ENCODE results near the gene ZFP3.
"Not testable (repeated sequence)": the region's sequence is repeated elsewhere in the genome, so short reads cannot be mapped to it uniquely, and the experiment has no call there.

ZFP3 gene
- total RNA-seq = 15.2 to 25.1 reads per million in 2 experiments

DNA sequence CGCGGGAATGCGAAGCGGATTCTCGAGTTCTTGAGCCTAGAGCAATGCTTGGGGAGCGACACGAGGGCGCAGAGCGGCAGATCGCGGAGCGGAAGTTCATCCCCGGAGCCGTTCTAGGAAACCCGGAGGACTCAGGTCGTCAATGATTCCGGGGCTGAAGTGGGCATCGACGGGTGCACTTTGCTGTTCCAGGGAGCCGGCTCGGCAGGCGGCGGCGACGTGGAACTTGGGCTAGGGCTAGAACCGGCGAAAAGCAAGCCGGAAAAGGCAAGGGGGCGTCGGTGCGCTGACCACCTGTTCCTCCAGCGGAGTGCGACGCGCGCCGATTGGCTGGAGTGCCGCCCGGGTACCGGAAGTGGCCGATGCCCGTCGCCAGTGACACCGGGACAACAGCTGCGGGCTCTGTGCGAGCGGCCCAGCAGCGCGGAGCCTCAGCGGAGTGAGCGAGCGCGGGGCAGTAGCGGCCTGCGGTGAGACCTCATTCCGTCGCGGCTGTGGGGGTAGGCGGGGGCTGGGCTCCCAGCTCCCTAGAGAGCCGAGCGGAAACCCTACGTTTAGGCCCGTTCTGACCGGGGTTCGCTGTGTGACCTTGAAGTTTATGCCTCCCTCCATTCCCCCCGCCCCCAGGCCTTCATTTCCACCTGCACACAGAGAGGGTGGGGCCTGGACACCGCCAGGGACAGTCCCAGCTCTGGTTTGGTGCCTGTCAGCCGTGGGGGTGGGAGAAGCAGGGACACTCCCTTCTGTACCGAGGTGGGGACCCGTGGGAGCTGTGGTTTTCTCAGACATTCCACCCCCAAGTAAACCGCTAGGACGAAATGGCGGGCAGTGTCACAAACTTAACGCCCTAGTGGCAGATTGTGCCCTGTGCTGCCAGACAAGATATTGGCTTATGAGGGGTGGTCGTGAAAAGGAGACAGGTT lies at the start of gene ZFP3:
TSS of gene ZFP3 (plus strand) at position 362 of the 923 bp plus-strand sequence. CDS start 13,038 bp downstream, outside the sequence.
- peak; percentile 33 for DNase-seq (ENCODE audit: low read depth)

DNA sequence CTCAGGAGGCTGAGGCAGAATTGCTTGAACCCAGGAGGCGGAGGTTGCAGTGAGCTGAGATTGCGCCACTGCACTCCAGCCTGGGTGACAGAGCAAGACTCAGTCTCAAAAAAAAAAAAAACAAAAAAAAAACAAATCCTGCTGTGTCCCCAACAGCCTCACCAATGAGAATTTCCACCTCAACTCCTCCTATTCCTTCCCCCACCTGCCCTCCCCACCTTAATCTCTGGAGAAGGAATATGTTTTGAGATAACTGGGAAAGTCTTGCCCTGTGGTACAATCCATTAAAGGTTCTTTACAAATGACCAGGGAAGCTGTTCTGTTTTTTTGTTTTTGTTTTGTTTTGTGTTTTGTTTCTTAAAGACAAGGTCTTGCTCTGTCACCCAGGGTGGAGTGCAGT lies 48.1 kb upstream of the ZFP3 start:
- not testable (repeated sequence) for DNase-seq (ENCODE audit: low read depth)

DNA sequence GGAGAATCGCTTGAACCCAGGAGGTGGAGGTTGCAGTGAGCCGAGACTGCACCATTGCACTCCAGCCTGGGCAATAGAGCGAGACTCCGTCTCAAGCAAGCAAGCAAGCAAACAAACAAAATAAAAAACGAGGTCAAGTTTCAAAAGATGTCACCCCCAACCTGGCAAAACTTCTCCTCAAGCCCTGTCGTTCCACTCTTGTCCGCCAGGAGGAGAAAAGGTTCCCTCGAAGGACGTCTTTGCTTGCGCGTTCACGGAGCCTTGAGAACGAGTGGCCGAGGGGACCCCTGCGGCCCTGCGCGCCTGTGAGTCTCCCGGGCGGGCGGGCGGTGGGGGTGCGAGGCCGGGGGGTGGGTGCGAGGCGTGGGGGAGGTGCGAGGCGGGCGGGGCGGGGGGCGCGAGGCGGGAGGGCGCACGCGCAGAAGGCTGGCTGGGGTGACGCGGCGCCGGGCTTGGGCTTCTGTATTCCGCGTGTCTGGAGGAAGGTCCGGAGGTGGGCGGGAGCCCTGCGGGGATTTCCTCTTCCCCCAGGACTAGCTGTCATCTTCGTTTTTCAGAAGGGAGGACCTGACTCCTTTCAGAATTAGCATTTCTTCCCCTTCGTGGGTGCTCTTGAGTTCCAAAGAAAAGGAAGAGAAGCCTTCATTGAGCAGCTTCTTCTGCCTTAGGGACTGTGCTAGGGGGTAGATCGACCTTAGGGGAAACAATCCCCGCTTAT lies 46.7 kb upstream of the ZFP3 start:
- peak; percentile 74 for DNase-seq (ENCODE audit: low read depth)

DNA sequence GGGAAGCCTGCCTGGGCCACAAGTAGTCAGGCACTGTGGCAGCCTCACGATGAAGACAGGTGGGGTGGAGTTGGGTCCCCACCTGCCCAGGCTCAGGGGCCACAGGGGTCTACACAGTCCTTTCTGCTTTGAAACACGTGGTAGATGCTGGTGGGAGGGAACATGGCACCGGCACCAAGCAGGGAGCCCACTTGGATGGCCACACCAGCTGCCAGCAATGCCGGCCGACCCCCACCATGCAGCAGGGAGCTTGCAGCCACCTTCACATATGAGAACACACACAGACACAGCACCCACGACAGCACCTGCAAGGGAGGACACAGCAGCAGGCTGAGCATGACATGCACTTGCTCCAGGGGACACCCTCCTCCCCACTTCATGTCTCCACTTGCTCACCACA lies 45.4 kb upstream of the ZFP3 start:
- no peak for DNase-seq (ENCODE audit: low read depth)

DNA sequence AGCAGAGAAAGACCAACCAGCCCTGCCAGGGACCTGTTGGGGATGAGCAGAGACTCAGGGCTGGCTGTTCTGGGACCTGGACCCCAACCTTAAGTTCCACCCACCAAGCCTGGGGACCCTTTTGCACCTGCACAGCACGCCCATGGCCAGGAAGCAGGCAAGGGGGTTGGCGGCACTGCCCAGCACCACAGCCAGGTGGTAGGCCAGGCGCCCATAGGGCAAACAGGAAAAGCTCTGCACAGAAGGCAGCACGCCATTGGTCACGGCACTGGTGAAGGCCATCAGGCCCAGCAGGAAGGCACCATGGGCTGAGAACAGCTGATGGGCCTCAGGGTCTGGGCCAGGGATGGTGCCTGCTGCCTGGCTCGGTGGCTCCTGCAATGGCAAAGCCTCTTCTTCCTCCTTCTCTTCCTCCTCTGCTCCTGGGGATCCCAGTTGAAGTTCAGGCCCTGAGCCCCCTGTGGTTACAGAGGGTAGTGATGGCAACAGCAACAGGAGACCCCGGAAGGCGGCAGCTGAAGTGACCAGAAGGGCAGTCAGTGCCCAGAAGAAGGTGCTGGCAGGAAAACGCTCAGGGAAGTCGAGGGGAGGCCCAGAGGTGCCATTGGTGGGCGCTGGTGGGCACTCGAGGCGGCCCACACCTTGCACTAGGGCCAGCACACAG lies 44.8 kb upstream of the ZFP3 start:
- no peak for DNase-seq (ENCODE audit: low read depth)

DNA sequence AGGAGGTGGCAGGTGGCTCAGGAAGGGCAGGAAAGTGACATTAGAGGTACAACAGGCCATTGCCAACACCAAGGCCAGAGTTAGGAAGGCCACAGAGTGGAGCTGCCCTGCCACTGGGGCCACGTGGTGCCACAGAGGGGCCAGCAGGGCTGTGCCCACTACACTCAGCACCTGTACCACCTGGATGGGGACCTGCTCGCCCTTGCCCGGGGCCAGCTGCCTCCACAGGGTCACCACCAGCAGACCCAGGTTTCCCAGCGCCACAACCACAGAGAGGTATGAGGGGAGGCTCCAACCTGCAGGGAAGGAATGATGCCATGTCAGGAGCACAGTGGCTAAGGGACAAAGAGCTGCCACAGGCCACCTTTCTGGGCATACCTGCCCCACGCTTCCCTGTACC lies 44.2 kb upstream of the ZFP3 start:
- no peak for DNase-seq (ENCODE audit: low read depth)

DNA sequence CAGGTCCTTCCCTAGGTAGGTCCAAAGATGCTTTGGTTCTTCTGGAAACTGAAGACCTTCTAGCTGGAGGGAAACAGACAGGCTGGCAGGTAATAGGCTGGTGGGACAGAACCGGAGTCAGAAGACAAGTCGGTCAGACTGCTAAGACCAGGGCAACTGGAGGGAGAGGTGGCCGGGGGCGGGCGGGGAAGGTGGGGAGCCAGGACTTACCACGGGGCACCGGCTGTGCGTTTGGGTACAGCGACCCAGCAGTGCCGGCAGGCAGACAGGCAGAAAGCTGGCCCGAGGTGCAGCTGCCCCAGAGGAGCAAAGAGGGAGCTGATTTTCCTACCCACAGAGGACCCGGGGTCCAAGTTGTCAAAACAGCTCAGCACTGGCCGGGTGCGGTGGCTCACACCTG lies 43.6 kb upstream of the ZFP3 start:
- DNase-seq (ENCODE audit: low read depth) = no peak

DNA sequence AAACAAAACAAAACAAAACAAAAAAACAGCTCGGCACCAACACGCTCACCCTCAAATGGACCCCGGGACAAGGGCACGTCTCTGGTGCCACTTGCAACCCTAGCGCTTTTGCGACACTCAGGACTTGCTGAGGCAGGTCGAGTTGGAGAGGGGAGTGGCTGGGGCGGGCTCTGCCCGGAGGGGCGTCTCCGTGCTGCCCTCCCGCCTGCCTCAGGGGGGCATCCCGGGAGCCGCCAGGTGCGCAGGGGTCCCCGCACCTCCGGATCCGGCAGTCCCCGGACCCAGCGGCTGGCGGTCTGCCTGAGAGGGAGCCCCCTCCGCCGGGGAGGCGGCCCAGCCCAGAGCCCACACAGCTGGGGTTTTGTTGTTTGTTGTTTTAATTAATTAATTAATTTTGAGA lies 43.0 kb upstream of the ZFP3 start, which contains the start of gene SLC52A1:
TSS of gene SLC52A1 (minus strand) at position 112 of the 400 bp plus-strand sequence. CDS start 820 bp downstream, outside the sequence.
- DNase-seq (ENCODE audit: low read depth) = no peak

DNA sequence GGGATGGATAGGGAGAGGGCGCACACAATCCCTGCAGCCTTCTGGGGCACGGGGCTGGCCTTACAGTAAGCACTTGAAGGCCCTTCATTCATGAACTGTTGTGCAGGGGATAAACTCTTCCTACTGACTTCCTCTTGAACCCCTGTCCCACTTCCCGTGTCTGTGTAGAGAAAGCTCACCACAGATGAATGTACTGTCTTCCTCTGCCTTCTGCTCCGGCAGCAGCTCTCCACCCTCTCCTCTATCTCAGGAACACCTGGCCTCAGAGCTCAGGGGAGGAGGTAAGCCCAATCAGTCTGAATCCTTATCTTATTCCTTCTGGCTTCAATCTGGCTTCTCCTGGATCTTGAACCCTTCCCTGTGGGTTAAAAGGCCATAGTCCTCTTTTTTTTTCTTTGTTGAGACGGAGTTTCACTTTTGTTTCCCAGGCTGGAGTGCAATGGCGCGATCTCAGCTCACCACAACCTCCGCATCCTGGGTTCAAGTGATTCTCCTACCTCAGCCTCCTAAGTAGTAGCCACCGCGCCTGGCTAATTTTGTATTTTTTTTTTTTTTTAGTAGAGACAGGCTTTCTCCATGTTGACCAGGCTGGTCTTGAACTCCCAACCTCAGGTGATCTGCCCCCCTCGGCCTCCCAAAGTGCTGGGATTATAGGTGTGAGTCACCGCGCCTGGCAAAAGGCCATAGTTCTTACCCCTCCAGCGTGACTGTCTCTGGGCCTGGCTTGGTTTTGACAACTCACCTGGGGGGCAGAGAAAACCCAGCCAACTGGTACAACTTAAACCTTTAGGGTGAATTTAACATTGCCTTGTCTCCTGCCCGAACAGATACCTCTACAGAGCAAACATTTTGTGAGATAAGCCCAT lies 35.9 kb upstream of the ZFP3 start:
- DNase-seq (ENCODE audit: low read depth) = no peak

DNA sequence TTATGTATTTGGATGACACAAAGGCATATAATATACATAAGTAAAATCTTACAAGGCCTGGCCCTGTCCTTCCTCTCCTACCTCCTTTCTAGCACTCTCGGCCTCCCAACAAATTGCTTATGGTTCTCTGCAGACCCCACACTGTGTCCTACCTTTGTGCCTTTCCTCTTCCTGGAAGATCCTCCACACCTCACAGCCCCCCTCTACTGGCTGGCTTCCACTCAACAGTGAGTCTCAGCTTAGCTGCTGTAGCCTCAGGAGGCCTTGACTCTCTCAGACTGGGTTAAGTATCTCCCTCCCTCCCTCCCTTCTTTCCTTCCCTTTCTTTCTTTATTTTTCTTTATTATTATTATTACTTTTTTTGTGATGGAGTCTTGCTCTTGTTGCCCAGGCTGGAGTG lies 34.7 kb upstream of the ZFP3 start:
- DNase-seq (ENCODE audit: low read depth) = no peak

DNA sequence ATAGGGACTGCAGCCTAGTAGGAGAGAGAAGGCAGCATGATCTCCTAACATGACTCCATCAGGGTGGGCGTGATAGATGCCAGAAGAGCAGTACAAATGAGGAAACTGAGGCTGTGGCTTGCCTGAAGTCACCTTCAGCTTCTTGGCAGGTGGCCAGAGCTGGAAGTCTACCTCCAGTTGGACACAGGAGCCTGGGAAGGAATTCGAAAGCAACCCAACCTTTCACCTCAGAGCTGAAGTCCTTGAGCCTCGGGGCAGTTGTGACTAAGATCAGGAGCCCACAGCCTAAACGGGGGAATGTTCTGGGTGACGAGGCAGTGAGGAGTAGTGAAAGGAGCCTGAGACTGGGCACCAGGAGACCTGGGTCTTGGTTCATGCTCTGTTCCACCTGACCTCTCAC lies 33.6 kb upstream of the ZFP3 start:
- DNase-seq (ENCODE audit: low read depth) = no peak

DNA sequence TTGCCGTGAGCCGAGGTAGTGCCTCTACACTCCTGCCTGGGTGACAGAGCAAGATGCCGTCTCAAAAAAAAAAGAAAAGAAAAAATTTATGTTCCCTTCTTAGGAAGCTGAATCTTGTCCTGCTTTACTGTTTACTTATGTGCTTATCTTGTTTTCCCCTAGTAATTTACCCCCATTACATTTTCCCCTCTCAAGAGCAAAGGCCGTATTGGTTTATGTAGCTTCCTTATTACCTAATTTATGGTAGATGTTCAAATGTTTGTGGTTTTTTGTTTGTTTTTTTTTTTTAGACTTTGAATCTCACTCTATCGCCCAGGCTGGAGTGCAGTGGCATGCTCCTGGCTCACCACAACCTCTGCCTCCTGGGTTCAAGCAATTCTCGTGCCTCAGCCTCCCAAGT lies 32.8 kb upstream of the ZFP3 start:
- no peak for DNase-seq (ENCODE audit: low read depth)

DNA sequence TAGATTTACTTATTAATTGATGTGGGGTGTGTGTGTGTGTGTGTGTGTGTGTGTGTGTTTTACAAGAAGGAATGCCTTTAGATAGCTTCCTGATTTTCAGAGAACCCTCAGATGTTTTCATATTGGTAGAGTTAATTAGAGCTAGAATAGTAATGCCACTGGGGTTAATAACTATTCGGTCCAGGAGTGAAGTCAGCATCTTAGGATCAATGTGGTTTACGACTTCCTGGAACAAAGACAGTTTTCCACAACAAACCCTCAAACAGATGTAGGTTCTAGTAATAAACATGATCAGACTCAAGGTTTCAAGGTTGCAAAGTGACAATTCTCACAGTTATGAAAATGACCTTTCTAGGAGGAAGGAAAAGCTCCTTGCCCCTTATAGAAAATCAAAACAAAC lies 30.8 kb upstream of the ZFP3 start:
- DNase-seq (ENCODE audit: low read depth) = no peak

DNA sequence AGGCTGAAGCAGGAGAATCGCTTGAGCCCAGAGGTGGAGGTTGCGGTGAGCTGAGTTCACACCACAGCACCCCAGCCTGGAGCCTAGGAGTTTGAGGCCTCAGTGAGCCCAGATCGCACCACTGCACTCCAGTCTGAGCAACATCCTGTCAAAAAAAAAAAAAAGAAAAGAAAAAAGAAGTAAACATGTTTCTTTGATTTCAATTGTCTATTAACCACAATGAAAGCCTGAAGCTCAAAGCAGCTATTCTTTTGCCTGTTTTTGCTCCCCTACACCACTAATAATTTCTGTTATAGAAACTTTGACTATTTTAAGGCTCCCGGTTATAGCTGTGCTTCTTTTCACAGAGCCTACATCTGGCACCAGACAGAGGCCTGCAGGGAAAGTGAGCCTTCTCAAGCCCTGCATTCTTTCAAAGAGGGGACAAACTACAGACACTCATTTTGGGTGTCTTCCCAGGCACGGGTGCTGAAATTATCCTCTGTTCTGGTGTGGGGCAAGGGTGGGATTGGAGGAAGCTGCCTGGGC lies 28.9 kb upstream of the ZFP3 start:
- peak; percentile 74 for DNase-seq (ENCODE audit: low read depth)

DNA sequence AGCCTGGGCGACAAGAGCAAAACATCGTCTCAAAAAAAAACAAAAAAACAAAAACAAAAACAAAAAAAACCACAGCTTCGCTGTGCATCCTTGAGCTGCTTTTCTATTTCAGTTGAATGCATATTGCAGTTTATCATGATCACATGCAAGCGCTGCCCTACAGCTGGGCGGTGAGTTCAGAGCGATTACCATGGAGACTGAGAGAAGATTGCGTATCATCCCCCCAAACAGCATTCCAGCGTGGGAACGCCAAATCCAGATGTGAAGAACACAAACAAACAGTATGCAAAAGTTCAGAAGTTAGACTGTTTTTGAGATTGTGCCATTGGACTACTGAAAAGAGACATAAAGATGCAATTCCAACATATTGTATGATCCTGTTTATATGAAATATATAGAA lies 28.0 kb upstream of the ZFP3 start:
- DNase-seq (ENCODE audit: low read depth) = no peak

DNA sequence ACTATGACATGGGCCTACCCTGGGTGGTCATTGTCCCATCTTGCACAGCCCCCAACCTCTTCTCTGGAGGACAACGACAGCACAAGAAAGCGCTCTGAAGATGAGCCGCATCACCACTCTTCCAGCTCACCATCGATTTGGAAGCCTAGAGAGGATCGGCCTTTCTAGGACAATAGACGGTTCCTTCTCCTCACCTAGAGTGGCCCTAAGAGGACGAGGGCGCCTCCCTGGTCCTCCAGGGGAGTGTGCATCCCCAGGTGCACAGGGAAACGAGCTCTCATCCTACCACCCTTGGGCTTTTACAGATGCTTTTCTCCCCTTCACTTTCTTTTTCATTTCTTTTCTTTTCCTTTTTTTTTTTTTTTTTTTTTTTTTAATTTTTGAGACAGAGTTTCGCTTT lies 22.7 kb upstream of the ZFP3 start:
- no peak for DNase-seq (ENCODE audit: low read depth)

DNA sequence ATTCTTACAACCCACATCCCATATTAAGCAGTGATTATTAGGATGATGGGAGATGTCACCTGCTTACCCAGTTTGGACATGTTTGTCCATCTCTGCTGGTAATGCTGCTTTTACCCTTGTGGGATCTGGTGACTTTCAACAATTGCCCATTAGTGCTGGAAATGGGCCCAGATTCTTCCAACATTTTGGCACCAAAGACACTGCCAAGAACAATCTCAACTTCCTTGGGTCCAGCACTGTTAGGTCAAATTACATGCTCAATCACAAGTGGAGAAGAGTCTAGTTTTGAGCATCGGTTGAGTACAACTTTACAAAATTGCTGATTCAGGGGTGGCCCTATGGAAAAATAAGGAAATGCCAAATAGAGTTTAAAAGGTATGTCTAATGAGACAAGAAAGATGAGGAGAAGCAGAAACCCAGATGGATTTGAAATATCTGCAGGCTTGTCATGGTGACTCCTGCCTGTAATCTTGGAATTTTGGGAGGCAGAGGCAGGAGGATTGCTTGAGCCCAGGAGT lies 13.0 kb upstream of the ZFP3 start:
- DNase-seq (ENCODE audit: low read depth) = no peak

DNA sequence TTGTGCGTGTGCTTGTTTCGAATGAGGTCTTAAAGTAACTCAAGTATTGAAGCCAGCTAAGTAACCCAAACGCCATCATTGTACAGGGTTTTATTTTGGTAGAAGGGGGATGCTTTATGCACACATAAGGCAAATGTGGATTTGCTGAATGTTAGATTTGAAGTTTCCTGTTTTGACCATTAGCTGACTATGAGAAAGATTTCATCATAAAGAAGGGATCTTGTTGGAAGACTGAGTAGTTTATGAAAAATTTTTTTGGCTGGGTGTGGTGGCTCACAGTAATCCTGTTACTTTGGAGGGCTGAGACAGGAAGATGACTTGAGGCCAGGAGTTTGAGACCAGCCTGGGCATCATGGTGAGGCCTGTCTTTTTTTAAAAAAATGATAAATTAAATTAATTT lies 10.0 kb upstream of the ZFP3 start:
- DNase-seq (ENCODE audit: low read depth) = no peak

DNA sequence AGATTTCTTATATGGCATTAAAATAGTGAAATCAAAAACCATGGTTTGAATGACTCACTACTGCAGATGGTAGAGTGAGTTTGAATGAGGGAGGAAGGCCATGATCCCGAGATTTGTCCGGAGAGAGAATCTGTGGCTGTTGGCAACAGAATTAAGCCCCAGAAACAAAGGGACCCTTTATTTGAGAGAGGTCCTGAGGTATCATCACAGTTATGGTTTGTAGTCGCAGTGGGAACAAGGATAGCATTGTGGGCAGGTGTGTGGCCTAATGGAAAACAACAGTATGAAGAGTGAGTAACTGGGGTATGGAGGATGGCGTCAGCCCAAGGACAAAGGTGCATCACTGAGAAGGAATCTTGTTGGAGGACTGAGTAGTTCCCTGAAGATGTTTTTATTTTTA lies 8.5 kb upstream of the ZFP3 start:
- DNase-seq (ENCODE audit: low read depth) = no peak

DNA sequence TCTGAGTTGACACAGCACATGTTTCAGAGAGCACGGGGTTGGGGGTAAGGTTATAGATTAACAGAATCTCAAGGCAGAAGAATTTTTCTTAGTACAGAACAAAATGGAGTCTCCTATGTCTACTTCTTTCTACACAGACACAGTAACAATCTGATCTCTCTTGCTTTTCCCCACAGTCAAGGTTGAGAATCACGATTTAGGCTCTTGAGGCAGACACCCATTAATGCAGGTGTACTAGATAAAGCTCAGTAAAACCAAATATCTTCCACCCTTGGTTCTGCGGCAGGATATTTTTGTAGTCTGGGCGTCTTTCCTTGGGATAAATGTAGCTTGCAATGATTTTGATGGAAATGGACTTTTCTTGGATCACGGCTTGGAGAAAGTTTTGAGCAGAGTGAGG lies 2.8 kb upstream of the ZFP3 start:
- not testable (repeated sequence) for DNase-seq (ENCODE audit: low read depth)

DNA sequence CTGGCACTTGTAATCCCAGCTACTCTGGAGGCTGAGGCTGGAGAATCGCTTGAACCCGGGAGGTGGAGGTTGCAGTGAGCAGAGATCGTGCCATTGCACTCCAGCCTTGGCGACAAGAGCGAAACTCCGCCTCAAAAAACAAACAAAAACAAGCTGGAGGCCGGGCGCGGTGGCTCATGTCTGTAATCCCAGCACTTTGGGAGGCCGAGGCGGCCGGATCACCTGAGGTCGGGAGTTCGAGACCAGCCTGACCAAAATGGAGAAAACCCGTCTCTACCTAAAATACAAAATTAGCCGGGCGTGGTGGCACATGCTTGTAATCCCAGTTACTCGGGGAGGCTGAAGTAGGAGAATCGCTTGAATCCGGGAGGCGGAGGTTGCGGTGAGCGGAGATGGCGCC lies 992 bp upstream of the ZFP3 start:
- not testable (repeated sequence) for DNase-seq (ENCODE audit: low read depth)
